ENCODE measurements around the gene CBARP. TPM values are rescaled to one million over a fixed set of nuclear protein-coding genes. Genes with fewer than 3 reads are reported as not detected.

CBARP gene
- total and polyA plus RNA-seq, 9 of the 15 experiments (the other 6 are each of a cell fraction or from before 2014, with no cell fraction given), result 0.03 to 8.9 (median 1.2) TPM; not detected in 1

DNA sequence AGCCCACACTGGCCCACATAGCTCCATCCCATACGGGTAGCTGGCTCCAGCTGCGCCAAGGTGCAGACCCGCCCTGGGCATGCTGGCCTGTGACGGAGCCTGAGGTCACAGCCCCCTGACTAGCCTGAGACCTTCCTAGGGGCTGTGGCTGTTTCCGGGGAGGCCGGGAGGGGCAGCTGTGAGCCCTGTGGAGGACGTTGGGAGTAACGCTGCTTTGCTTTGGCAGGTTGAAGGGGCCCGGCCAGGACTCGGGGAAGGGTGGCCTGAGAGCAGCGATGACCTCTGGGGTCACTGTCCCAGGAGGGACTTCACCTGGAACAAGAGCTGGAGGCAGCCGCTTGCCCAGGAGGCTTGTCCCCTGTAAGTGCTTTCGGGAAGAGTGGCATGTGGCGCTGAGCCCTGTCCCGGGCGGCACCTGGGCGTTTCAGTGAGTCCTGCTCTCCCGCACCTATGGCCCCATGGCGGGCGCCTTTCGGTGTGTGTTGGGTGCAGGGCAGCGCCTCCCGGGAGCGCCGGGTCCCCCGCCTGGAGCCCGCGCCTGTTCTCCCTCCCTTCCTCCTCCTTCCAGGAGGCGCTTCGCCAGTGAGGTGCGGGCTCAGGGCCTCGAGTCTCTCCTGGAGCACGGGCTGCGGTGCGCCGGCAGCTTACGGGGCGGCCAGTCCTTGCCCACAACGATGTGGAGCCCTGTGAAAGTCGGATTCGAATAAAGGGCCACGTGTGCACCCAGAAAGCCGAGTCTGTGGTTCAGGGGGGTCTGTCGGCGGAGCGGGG lies 36.5 kb upstream of the CBARP start (continued):
- TF ChIP-seq DMBX1 (CRISPR knock-in tag; IDR thresholded peaks at IDR 0.05; ENCODE audit: borderline replicate concordance) (peak; percentile 19; the same call in 1 of the 2 replicates), MAFK (IDR thresholded peaks at IDR 0.05; ENCODE audit: low read length) (no peak), CTBP1 (IDR thresholded peaks at IDR 0.05; ENCODE audit: borderline replicate concordance) (no peak), FUS (optimal IDR thresholded peaks at IDR 0.05; ENCODE audit: low read depth, low read length) (peak; percentile 57), C11orf30 (IDR thresholded peaks at IDR 0.05; ENCODE audit: low read depth) (no peak), NBN (IDR thresholded peaks at IDR 0.05; ENCODE audit: low read depth) (no peak), ARID1B (IDR thresholded peaks at IDR 0.05) (no peak), RBM39 (optimal IDR thresholded peaks at IDR 0.05; ENCODE audit: low read depth, low read length) (no peak), ZNF224 (CRISPR knock-in tag; IDR thresholded peaks at IDR 0.05) (no peak), TBP (optimal IDR thresholded peaks at IDR 0.05; ENCODE audit: low read depth, low read length) (peak; percentile 33), TFAP4 (CRISPR knock-in tag; IDR thresholded peaks at IDR 0.05; ENCODE audit: borderline replicate concordance) (peak; percentile 78), HMG20A (CRISPR knock-in tag; conservative IDR thresholded peaks at IDR 0.05) (no peak), FOXK1 (CRISPR knock-in tag; IDR thresholded peaks at IDR 0.05; ENCODE audit: borderline replicate concordance) (no peak), CHD1 (IDR thresholded peaks at IDR 0.05; ENCODE audit: low read length) (no peak), CBX3 (IDR thresholded peaks at IDR 0.05; ENCODE audit: borderline replicate concordance in 1 of 2, low read length in 2 of 2) (peak in 1 of 2 experiments; percentile 1; a peak in 1 of 3 replicates)
- TF ChIP-seq, protein P1, sequence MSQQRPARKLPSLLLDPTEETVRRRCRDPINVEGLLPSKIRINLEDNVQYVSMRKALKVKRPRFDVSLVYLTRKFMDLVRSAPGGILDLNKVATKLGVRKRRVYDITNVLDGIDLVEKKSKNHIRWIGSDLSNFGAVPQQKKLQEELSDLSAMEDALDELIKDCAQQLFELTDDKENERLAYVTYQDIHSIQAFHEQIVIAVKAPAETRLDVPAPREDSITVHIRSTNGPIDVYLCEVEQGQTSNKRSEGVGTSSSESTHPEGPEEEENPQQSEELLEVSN (IDR thresholded peaks at IDR 0.05; ENCODE audit: borderline replicate concordance in 1 of 2, extremely low read depth in 1 of 2, insufficient read depth in 1 of 2, insufficient read length in 1 of 2, low read depth in 1 of 2, low read length in 1 of 2, poor library complexity in 1 of 2, severe bottlenecking in 1 of 2), result peak; percentile 4 to 60
- TF ChIP-seq, protein P2, sequence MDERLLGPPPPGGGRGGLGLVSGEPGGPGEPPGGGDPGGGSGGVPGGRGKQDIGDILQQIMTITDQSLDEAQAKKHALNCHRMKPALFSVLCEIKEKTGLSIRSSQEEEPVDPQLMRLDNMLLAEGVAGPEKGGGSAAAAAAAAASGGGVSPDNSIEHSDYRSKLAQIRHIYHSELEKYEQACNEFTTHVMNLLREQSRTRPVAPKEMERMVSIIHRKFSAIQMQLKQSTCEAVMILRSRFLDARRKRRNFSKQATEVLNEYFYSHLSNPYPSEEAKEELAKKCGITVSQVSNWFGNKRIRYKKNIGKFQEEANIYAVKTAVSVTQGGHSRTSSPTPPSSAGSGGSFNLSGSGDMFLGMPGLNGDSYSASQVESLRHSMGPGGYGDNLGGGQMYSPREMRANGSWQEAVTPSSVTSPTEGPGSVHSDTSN (CRISPR knock-in tag; IDR thresholded peaks at IDR 0.05; ENCODE audit: low read depth), result no peak
- TF ChIP-seq, protein P2 (tag; conservative IDR thresholded peaks at IDR 0.05; ENCODE audit: low read depth), result no peak
- TF ChIP-seq, protein P3, sequence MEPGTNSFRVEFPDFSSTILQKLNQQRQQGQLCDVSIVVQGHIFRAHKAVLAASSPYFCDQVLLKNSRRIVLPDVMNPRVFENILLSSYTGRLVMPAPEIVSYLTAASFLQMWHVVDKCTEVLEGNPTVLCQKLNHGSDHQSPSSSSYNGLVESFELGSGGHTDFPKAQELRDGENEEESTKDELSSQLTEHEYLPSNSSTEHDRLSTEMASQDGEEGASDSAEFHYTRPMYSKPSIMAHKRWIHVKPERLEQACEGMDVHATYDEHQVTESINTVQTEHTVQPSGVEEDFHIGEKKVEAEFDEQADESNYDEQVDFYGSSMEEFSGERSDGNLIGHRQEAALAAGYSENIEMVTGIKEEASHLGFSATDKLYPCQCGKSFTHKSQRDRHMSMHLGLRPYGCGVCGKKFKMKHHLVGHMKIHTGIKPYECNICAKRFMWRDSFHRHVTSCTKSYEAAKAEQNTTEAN (CRISPR knock-in tag; IDR thresholded peaks at IDR 0.05), result no peak
- TF ChIP-seq, protein P4, sequence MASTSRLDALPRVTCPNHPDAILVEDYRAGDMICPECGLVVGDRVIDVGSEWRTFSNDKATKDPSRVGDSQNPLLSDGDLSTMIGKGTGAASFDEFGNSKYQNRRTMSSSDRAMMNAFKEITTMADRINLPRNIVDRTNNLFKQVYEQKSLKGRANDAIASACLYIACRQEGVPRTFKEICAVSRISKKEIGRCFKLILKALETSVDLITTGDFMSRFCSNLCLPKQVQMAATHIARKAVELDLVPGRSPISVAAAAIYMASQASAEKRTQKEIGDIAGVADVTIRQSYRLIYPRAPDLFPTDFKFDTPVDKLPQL (IDR thresholded peaks at IDR 0.05; ENCODE audit: extremely low read depth, insufficient read length), result no peak

Data from K562 (cell line).